Right hindlimb (tissue), 1 donor: ENCODE measurements around the gene CD58.

ENCODE experiments used
- DNase-seq: peaks from one replicate; pipeline ENCODE4 v3.0.0-alpha.2; 2018

The CD58 gene

DNA sequence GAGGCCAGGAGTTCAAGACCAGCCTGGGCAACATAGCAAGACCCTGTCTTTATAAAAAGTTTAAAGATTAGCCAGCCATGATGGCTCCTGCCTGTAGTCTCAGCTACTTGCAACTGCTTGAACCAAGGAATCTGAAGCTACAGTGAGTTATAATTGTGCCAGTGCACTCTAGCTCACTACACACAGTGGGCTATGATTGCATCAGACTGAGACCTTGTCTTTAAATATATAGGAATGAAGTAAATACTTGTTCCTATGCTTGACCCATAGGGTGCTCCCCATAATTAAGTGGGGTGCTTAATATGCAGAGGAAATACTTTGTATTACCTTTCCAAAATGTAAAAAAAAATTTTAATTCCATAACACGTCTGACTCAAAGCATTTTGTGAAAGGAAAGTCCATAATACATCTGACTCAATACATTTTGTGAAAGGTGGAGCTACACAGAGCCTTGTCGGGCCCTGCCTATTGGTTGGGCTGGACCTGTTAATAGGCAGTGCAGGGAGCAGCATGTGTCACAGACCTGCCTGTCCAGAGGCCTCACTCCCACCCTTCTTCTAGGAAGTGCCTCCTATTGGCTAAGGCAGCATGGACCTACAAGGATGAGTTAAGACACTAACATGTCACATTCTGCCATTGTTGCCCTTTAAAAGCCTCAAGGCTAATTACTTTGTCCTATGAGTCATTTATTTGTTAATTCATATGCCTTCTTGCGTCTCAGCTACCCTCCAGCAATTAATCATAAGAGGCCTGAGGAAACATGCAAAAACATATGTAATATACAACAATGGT lies 33.6 kb downstream of the CD58 start:
- DNase-seq: no peak

DNA sequence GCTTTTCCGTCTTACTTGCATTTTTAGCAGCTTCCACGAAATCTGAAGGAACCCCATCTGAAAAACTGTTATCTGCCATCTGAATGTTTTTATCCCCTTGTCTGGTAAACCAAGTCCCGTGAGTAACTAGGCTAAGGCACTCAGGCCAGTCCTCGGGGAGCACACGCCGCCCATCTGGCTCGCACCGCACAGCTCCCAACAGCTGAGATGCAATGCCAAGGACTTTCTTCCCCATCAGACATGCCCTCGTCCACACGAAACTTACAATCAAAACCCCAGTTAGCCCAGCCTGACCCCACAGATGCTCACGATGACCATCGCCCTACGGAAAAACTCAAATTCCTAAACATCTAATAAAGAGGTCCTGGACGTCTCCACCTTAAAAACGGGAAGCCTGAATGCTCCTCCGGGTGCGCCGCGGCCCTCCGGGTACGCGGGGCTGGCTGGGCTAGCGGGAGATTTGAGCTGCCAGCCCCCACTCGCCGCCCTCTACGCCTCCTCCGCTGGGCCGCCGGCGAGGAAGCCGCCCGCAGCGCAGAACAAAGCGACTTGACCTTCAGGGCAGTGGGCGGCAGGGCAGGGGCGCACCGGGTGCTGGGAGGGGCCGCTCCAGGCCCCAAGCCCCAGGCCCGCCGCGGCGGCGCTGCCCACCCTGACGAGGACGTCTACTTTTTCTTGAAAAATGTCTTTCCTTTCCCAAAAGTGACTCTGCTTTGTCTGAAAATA lies 36.6 kb downstream of the CD58 start:
- DNase-seq: no peak

GRCh38 chr1:116533429-116533820 lies 37.4 kb downstream of the CD58 start:
- DNase-seq: no peak

DNA sequence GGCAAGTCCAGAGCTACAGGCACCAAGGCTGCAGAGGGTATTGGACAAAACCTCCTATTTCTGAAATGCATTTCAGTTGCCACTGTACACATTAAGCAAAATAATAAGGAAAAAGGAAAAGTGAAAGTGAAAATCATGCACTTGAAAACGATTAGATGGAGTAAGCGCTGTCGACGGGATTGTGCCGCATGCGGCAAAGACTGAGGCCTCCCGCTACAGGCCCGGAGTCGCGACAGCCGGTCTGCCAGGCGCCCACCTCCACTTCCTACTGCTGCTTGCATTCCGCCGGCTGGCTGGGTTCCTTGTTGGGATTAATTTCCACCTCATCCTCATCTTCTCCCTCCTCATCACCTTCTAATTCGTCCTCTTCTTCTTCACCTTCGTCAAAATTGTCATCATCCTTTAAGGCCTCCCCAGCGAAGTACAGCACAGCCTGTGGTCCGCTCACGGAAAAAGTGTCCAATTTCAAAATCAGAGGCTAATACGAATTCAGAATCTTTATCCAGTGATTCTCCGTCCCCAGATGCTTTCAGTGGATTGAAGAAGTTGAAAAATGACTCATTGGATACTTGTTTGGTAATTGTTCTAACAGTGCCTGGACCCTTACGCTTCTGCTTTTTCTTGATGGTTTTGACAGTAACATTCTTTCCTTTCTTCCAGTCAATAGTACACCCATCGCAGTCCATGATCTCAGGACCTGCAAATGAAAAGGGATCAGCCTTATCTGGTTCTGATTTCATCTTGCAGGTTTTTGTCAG lies 38.0 kb downstream of the CD58 start:
- DNase-seq: no peak

DNA sequence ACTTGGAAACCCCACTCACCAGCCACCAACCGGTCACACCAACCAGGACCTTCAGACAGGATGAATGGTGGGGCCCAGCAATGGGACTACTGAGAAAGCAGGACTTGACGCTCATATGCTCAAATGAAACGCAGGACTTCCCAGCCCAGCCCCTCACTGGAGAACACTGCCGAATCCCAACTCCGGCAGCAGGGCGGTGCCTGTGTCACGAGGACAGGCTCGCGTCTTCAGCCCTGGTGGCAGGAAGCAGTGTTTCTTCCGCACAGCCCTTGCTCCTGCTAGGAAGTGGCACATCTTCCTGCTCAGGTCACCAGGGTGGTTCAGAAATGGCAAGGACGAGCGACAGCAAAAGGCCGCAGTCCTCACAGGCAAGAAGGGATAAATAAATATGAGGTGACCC lies 38.9 kb downstream of the CD58 start:
- DNase-seq: no peak

GRCh38 chr1:116529681-116530080 lies 41.1 kb downstream of the CD58 start:
- no peak for DNase-seq

- DNase-seq: no peak
Measured at GRCh38 chr1:116529199-116529631, 41.6 kb downstream of the CD58 start.

GRCh38 chr1:116528329-116529083 lies 42.3 kb downstream of the CD58 start:
- DNase-seq: no peak

GRCh38 chr1:116525440-116525839 lies 45.4 kb downstream of the CD58 start:
- no peak for DNase-seq

DNA sequence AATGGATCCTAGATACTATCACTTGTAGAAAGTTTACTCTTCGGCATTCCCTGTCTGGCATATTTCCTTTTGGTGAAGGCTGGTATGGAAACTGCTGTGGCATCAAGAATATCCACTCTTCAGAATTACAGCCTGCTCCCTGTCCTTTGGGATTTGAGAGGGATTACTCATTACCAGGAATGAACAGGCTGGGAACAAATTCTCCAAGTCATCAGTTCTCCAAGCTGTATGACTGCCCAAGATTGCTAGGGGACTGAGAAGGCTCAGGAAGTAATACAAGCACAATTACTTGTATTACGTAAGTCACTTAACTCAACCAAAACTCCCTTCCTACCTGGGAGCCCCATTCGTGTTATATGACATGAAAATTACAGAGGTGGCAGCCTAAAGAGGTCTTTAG lies 49.6 kb downstream of the CD58 start:
- no peak for DNase-seq

GRCh38 chr1:116518400-116518799 lies 52.4 kb downstream of the CD58 start:
- no peak for DNase-seq

DNA sequence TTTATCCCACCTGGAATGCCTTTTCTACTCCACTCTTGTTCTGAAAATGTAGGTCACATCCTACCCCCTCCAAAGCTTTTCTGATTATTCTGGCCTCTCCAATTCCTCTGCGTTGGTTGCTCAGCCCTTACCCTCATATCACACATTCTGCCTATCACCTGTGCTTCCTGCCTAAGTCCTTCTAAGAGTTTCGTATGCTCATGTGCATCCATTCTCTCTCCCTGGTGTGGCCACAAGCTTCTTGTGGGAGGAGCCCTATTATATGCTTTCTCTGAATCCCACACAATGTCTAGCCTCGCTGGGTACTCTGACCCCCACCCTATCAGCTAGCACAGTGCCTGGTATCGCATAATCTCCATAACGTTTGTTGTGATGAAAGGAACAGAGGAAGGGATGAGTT lies 54.2 kb downstream of the CD58 start:
- DNase-seq: no peak

DNA sequence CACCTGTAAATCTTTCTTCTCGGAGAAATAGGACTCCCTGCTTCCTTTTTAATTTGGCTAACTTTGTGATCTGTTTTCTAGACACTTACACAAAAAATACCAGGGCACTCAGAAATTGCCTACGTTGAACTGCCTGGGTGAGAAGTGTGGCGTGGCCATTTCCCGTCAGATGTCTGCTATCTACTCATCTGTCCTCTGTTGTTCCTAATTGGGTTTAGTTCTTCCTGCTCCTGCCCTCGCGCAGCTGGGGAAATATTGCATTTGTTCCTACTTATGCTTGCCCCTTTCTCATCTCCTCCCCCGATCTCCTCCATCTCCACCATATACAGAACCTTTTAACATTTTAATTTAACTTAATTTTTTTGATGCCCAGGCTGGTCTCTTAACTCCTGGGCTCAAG lies 55.1 kb downstream of the CD58 start:
- no peak for DNase-seq

DNA sequence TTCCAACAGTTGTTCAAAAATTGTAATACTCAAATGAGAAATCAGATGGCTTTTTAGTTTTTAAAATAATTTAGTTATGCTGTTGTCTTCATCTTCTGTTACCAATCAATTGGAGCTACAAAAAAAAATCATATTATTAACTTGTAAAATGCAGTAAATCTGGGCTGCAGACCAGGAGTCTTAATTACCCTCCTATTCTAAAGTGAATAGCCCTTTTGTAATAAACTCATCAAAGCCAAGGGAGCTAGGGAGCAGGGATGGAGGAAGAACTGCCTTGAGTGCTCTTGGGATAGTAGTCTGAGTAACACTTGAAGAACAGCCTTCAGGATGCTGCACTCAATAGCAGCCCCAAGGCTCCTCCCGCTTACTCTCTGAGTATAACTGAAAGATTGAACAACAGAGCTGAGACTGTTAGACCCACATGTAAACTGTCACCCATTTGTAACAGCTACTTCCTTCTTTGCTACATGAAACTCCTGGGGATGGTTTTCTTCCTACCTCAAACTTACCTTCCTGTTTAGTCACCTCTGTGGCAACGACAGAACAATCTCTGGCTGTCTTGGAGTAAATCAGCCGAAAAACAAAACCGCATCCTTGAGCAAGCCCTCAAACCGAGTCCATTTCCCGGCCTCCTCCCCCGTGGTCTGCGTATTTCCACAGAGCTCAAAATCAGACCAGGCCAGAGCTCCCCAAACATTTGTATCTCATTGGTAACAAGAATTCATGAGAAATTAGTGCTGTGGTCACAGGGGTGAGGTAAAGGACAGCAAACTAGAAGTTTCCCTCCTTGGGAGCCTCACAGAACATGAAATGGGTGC lies 55.9 kb downstream of the CD58 start:
- DNase-seq: no peak

DNA sequence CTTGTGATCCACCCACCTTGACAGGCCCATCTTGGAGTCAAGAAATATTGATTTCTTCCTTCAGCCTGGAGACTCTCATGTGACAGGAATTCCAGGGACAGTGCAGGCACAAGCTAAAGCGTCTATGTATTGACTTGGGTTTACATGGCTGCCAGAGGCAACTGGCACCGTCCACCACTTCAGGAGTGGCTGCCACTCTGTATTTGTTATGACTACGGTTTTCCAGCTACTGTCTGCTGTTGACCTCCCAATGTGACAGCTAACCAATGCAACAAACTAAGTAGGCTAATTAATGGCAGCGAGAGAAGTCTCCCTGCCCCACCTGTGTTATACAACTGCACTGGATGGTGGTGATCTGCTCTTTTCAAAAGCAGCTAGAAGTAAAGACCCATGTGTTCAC lies 56.9 kb downstream of the CD58 start:
- DNase-seq: no peak

DNA sequence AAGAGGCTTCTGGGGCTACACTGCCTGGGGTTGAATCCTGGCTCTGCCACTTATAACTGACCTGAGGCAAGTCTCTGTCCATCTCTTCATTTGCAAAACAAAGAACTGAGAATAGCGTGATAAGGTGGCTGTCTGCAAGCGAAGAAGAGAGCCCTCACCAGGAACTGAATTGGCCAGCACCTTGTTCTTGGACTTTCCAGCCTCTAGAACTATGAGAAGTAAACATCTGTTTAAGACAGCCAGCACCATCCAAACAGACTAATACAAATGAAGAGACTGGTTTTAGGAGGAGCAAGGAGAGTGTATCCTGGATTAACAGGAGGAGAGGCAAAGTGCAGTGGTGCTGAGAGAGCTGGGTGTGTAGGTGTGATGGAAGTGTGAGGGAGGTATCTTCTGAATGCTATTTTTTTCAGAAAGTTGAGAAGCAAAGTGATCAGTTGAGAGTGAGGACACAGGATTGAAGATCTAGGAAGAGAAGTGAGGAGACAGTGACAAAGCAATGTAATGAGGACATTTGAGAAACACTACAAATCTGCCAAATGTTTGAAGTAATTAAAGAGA lies 59.3 kb downstream of the CD58 start:
- no peak for DNase-seq

GRCh38 chr1:116510361-116510760 lies 60.5 kb downstream of the CD58 start:
- no peak for DNase-seq

GRCh38 chr1:116508984-116509980 lies 61.5 kb downstream of the CD58 start:
- no peak for DNase-seq

- no peak for DNase-seq
Measured at GRCh38 chr1:116508085-116508983, 62.5 kb downstream of the CD58 start.
